IPS-NIHi11 (cell line): ENCODE data around the gene GFER.

Experiments
- DNase-seq: peaks from one replicate; pipeline ENCODE4 v3.0.0; 2012; ENCODE audit warnings: mixed read lengths, low spot score

GFER gene

GRCh38 chr16:1974157-1975070 lies 9.6 kb upstream of the GFER start:
- DNase-seq: no peak

GRCh38 chr16:1975432-1976215 lies 8.4 kb upstream of the GFER start:
- DNase-seq: no peak

GRCh38 chr16:1976216-1976520 lies 7.8 kb upstream of the GFER start:
- no peak for DNase-seq

- DNase-seq: no peak
These were observed 6.8 kb upstream of the GFER start for GRCh38 chr16:1976951-1977874.

- DNase-seq: no peak
These were observed 6.1 kb upstream of the GFER start for GRCh38 chr16:1977875-1978268.

GRCh38 chr16:1978476-1979120 lies 5.4 kb upstream of the GFER start:
- peak; percentile 59 for DNase-seq

- DNase-seq: peak; percentile 88
These were observed 4.5 kb upstream of the GFER start for GRCh38 chr16:1979271-1980029.

GRCh38 chr16:1980030-1980769 lies 3.8 kb upstream of the GFER start:
- no peak for DNase-seq

- DNase-seq: no peak
These were observed 3.3 kb upstream of the GFER start for GRCh38 chr16:1980770-1981087.

GRCh38 chr16:1981398-1981836 lies 2.6 kb upstream of the GFER start, which contains the start of gene NOXO1:
NOXO1 (minus strand) TSS chr16:1981469; CDS start chr16:1981179, 290 bp downstream.
- DNase-seq: no peak

- DNase-seq: no peak
These were observed 2.0 kb upstream of the GFER start for GRCh38 chr16:1982013-1982433.

- no peak for DNase-seq
These were observed 926 bp upstream of the GFER start for GRCh38 chr16:1982991-1983543.

GRCh38 chr16:1984347-1985225 lies 593 bp downstream of the GFER start:
- DNase-seq: no peak

- DNase-seq: no peak
These were observed 1.6 kb downstream of the GFER start for GRCh38 chr16:1985466-1986150.

- no peak for DNase-seq
These were observed 3.2 kb downstream of the GFER start for GRCh38 chr16:1987198-1987597.

GRCh38 chr16:1989209-1990100 lies 5.5 kb downstream of the GFER start, which contains the start of gene SYNGR3:
SYNGR3 (plus strand) TSS chr16:1989970; CDS start chr16:1990103, 133 bp downstream.
- peak; percentile 59 for DNase-seq

- no peak for DNase-seq
These were observed 6.0 kb downstream of the GFER start for GRCh38 chr16:1990101-1990350.
